ENCODE results near the gene SKA3.
"Not testable (repeated sequence)": the region's sequence is repeated elsewhere in the genome, so short reads cannot be mapped to it uniquely, and the experiment has no call there.

Gene SKA3

DNA sequence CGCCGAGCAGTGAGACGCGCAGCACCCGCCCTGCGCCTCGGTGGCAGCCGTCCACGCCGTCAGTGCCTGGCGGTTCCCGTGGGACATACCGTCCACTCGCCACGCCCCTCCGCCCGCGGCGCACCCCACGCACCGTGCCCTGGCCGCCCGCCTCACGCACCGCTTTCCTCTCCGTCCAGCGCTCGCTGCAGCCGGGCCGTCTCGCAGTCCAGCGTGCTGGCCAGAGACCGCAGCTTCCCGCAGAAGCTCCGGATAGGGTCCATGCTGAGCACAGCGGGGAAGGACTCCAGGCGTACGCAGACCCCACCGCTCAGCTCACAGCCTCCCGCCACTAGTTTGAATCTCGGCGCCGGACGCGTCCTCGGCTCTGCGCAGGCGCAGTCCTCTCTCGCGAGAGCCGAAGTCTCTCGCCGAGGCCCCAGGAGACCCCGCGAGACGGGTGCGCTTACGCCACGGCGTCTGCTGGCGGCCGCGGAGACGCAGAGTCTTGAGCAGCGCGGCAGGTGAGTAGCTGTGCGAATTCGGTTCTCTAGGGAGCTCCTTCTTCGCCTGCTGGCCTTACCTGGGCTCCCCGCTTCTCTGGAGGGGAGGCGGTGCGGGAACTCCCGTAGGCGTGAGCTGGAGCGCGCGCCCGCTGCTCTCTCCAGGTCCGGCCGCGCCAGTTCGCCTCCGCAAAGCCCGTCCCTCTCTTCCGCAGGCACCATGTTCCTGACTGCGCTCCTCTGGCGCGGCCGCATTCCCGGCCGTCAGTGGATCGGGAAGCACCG lies at the start of gene SKA3, which contains the start of gene MRPL57:
SKA3 (minus strand) TSS at position 338 of the 767 bp plus-strand sequence; CDS start at position 263, 75 bp downstream.
MRPL57 (plus strand) TSS at position 444 of the 767 bp plus-strand sequence; CDS start at position 703, 259 bp downstream.
- in situ Hi-C loops (cut with MboI; ENCODE audit: low sequenced_read_pairs): loop anchor here (25.0 kb wide), 1 partner anchor 239 kb away; no protein-coding TSS in a partner anchor

DNA sequence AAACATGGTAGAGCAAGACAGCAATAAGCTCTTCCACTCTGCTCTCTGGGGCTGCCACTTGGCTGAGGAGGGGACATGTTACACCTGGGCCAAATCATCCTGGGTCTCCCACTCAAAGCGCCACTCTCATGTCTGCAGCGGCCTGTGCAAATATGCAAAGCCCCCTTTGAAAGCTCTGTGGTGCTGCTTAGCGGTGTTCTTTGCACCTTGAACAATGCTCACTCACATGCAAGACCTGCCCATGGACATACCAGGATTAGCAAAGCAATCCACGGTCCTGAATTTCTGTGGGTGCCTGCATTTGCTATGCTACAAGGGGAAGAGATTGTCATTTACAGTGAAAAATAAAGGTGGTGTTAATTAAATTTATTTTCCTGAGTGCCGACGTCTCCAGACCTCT lies 48.7 kb upstream of the SKA3 start:
- in situ Hi-C loops (cut with MboI; ENCODE audit: low sequenced_read_pairs): no loop called here

- in situ Hi-C loops (cut with MboI; ENCODE audit: low sequenced_read_pairs): no loop called here
Observed at GRCh38 chr13:21221268-21221667, 44.9 kb upstream of the SKA3 start.

DNA sequence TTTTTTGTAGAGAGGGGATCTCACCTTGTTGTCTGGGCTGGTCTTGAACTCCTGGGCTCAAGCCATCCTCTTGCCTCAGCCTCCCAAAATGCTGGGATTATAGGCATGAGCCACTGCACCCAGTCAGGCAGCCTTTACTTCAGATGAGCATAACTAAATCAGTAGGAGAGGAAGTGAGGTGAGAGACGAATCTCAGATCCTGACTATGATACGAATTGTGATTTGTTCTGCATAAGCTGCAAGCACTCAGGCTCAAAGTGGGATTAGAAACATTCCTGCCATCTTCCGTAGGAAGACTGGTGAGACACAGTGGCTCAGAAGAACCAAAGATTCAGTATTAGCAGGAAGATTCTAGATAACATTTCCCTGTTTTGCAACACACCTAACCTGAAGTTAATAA lies 43.4 kb upstream of the SKA3 start:
- in situ Hi-C loops (cut with MboI; ENCODE audit: low sequenced_read_pairs): not testable (repeated sequence)

DNA sequence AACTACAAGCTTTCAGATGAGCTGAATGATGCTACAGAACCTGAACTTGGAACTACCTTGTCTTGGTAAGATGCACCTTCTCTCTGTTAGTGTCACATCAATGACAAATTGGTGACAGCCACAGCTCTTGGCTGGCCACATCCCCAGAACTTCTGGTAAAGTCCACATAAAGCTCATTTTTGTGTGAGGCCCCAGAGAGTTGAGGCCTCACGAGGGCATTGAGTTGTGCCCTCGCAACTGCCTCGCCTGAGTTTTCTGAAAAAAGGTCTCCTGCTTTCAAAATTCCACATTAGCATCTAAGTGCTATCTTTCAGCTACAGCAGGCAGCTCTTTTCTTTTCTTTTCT lies 42.7 kb upstream of the SKA3 start:
- in situ Hi-C loops (cut with MboI; ENCODE audit: low sequenced_read_pairs): no loop called here

DNA sequence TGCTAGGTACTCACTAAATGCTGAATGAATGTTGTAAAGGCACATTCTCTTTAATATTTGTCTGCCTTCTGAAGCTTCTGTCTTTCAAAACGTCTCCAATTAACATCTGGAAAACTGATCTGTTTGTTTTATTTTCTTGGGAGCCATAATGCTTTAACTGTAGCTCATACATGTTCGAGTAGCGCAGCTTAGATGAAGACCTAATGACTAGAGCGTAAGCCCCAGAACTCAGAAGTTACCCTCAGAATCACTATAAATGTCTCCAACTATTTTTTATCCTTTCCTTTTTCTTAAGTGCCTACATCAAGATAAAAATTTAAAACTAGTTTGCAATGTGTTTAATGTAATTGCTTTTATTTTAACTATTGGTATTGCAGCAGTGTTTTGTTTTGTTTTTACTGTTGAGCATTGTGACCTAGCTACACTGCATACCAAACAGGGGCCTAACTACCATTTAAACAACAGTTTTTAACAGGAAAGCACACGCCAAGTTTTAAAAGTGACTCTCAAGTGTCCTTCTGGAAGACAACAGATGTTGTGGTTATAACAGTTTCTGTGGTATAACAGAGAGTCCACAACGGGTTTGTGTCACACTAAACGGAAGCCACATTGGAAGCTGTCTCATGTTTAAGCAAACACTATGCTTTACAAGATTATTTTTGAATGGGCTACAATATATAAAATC lies 42.1 kb upstream of the SKA3 start:
- in situ Hi-C loops (cut with MboI; ENCODE audit: low sequenced_read_pairs): no loop called here

DNA sequence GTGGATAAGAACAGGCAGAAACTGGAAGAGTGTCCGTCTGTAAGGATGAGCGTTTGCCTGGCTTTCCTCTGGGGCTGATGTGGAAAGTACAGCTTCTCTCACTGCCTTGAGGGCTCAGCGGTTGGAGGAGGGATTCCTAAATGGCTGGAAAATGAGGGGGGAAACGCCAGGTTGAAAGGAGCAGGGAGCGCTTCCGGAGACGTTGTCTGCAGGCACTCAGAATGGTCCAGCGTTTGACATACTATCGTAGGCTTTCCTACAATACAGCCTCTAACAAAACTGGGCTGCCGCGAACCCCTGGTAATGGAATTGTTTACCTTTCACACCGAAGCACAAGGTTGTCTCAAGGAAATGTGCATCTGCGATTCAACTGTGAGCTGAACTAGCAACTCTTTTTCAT lies 40.0 kb upstream of the SKA3 start:
- in situ Hi-C loops (cut with MboI; ENCODE audit: low sequenced_read_pairs): no loop called here

- in situ Hi-C loops (cut with MboI; ENCODE audit: low sequenced_read_pairs): not testable (repeated sequence)
Observed at GRCh38 chr13:21215419-21215818, 39.1 kb upstream of the SKA3 start.

DNA sequence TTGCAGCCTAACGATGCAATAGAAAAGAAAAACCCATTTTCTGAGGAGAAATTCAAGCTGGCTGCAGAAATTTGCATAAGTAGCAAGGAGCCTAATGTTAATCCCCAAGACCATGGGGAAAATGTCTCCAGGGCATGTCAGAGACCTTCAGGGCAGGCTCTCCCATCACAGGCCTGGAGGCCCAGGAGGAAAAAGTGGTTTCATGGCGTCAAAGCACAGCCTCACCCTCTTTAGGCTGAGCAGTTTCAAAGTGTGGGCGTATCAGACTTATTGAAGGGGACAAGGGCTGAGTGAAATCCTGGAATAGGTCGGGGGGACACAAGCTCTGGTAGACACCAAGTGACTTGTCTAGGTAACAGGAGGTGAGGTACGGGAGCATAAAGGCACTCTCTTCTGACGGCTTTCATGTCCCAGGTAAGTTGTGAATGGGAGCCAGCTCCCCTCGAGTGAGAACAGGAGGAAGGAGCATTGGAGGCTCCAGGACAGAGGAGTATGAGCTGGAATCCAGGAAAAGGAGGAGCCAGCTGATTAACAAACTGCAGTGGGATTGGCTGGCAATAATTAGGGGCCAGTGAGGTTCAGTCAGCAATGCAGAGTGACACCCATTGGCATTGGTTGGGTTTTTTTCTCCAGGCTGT lies 35.9 kb upstream of the SKA3 start:
- in situ Hi-C loops (cut with MboI; ENCODE audit: low sequenced_read_pairs): no loop called here

GRCh38 chr13:21208652-21209154 lies 32.4 kb upstream of the SKA3 start:
- in situ Hi-C loops (cut with MboI; ENCODE audit: low sequenced_read_pairs): no loop called here

- in situ Hi-C loops (cut with MboI; ENCODE audit: low sequenced_read_pairs): no loop called here
Observed at GRCh38 chr13:21202767-21203531, 26.6 kb upstream of the SKA3 start.

- in situ Hi-C loops (cut with MboI; ENCODE audit: low sequenced_read_pairs): not testable (repeated sequence)
Observed at GRCh38 chr13:21201456-21202190, 25.3 kb upstream of the SKA3 start.

- in situ Hi-C loops (cut with MboI; ENCODE audit: low sequenced_read_pairs): loop anchor here (25.0 kb wide), 1 partner anchor 261 kb away; no protein-coding TSS in a partner anchor
Observed at GRCh38 chr13:21198391-21198790, 22.0 kb upstream of the SKA3 start.

- in situ Hi-C loops (cut with MboI; ENCODE audit: low sequenced_read_pairs): loop anchor here (25.0 kb wide), 1 partner anchor 260 kb away; no protein-coding TSS in a partner anchor
Observed at GRCh38 chr13:21197606-21198225, 21.4 kb upstream of the SKA3 start.

DNA sequence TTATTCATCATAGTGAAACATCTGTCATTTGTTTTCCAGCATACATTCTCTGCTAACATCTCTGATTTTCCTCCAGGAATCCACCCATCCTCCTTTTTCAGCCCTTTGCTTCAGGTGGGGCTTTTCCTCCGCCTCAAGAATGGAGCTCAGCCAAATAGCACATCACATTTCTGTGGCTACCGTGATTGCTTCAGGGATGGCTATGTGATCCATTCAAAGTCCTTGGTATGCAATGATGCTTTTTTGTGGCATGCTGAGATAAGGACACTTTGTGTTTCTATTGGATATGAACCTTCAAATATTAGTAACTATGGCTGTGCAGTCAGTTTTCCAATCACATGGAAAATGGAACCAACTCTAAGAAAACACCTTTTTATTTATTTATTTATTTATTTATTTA lies 18.4 kb upstream of the SKA3 start:
- in situ Hi-C loops (cut with MboI; ENCODE audit: low sequenced_read_pairs): loop anchor here (25.0 kb wide), 1 partner anchor 257 kb away; no protein-coding TSS in a partner anchor

GRCh38 chr13:21186410-21186809 lies 10.1 kb upstream of the SKA3 start:
- in situ Hi-C loops (cut with MboI; ENCODE audit: low sequenced_read_pairs): loop anchor here (25.0 kb wide), 1 partner anchor 249 kb away; no protein-coding TSS in a partner anchor

DNA sequence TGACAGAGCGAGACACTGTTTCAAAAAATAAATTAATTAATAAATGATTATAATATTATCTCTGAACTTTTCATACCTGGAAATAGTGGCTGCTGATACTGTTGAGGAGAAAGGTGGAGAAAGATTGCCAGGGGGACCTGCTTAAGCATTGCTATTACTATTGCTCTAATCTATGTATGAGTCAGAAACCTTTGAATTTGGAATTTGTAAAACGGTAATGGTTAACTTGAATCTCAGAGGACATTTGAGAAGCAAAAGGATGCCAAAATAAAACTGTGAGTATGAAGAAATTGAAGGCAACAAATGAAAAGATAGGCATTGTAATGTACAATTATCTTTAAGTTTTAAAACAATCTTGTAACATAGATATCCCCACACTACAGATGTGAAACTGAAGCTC lies 5.3 kb upstream of the SKA3 start:
- in situ Hi-C loops (cut with MboI; ENCODE audit: low sequenced_read_pairs): loop anchor here (25.0 kb wide), 1 partner anchor 244 kb away; no protein-coding TSS in a partner anchor

GRCh38 chr13:21176982-21177284 lies 581 bp upstream of the SKA3 start:
- in situ Hi-C loops (cut with MboI; ENCODE audit: low sequenced_read_pairs): loop anchor here (25.0 kb wide), 1 partner anchor 240 kb away; no protein-coding TSS in a partner anchor

DNA sequence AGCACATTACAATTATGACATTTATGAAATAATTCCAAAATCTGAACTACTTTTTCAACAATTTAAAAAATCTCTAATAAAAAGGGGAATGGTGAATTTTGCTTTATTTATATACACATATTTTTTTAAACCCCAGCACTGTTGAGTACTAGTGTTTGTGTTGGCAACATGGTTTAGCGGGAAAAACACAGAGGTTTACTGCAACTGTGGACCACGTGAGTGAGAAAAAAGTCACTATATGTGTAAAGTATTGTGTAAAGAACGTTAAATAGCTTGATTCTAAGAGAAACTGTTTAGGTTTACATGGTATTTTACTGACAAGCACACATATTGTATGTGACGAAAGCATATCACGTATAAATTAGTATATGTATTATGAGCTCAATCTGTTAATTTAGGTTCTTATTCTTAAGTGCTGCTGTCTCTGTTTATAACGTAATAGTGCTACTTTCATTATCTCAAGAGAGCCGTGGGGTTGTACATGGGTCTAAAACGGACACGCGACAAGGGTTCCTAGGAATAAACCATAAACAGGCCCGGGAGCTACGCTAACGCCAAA lies 617 bp downstream of the SKA3 start:
- in situ Hi-C loops (cut with MboI; ENCODE audit: low sequenced_read_pairs): loop anchor here (25.0 kb wide), 1 partner anchor 238 kb away; no protein-coding TSS in a partner anchor
